HG02571 (cell line): ENCODE measurements around the gene PAEP.
"Not testable (repeated sequence)": the region's sequence is repeated elsewhere in the genome, so short reads cannot be mapped to it uniquely, and the experiment has no call there.

Experiments used
- ATAC-seq: cut with Tn5 transposase; IDR thresholded peaks from one replicate; pipeline ENCODE4 v1.9.1; 2021; ENCODE audit warnings: mild to moderate bottlenecking, moderate library complexity; ENCODE audit not compliant: unreplicated experiment

PAEP gene

GRCh38 chr9:135561391-135562234 lies at the start of gene PAEP:
PAEP (plus strand) TSS chr9:135561756.
- ATAC-seq, result no peak

- no peak for ATAC-seq
Measured at GRCh38 chr9:135512241-135512603, 49.3 kb upstream of the PAEP start.

GRCh38 chr9:135512904-135513303 lies 48.7 kb upstream of the PAEP start:
- no peak for ATAC-seq

GRCh38 chr9:135513351-135513846 lies 48.2 kb upstream of the PAEP start:
- no peak for ATAC-seq

GRCh38 chr9:135513906-135514305 lies 47.6 kb upstream of the PAEP start:
- ATAC-seq, result not testable (repeated sequence)

GRCh38 chr9:135514342-135515082 lies 47.0 kb upstream of the PAEP start:
- ATAC-seq, result no peak

- ATAC-seq, result no peak
Measured at GRCh38 chr9:135515083-135515951, 46.2 kb upstream of the PAEP start.

- no peak for ATAC-seq
Measured at GRCh38 chr9:135516132-135516860, 45.3 kb upstream of the PAEP start.

- no peak for ATAC-seq
Measured at GRCh38 chr9:135517407-135517822, 44.1 kb upstream of the PAEP start.

- no peak for ATAC-seq
Measured at GRCh38 chr9:135519179-135519971, 42.2 kb upstream of the PAEP start.

GRCh38 chr9:135520916-135521607 lies 40.5 kb upstream of the PAEP start, which contains the start of gene LCN1:
LCN1 (plus strand) TSS chr9:135521440; CDS start chr9:135521498, 58 bp downstream.
- ATAC-seq, result no peak

GRCh38 chr9:135521608-135522095 lies 39.9 kb upstream of the PAEP start:
- no peak for ATAC-seq

- ATAC-seq, result no peak
Measured at GRCh38 chr9:135522137-135522877, 39.2 kb upstream of the PAEP start.

GRCh38 chr9:135522931-135523330 lies 38.6 kb upstream of the PAEP start:
- ATAC-seq, result no peak

GRCh38 chr9:135523521-135524129 lies 37.9 kb upstream of the PAEP start:
- ATAC-seq, result no peak

- no peak for ATAC-seq
Measured at GRCh38 chr9:135524130-135524861, 37.3 kb upstream of the PAEP start.
